Tibial artery (tissue), 4 donors: ENCODE results near the gene EVC2.

Source experiments
- DNase-seq, 2 donors: peaks; one replicate each; pipeline ENCODE4 v3.0.0-alpha.2; 2019
- H3K27ac ChIP-seq, 2 donors: fragments of 200-600 bp; sonication (generic) in 1 of 2; 1 replicate in 1 of 2; 2 replicates in 1 of 2; pipeline ENCODE4 v1.5.1; 2018 to 2019; ENCODE audit warnings: mild to moderate bottlenecking in 1 of 2
- H3K27me3 ChIP-seq, 2 donors: fragments of 200-600 bp; sonication (generic) in 1 of 2; one replicate each; pipeline versions ENCODE4 v1.5.1 to v1.6.0; 2016 to 2019
- H3K36me3 ChIP-seq, 3 donors: fragments of 200-600 bp; sonication (generic) in 2 of 3; one replicate each; pipeline ENCODE4 v1.5.1; 2016 to 2019; ENCODE audit warnings: mild to moderate bottlenecking in 2 of 3
- H3K4me1 ChIP-seq, 4 donors: fragments of 200-600 bp; sonication (generic) in 2 of 4; 1 replicate in 3 of 4; 2 replicates in 1 of 4; pipeline ENCODE4 v1.5.1; 2016 to 2019
- H3K4me3 ChIP-seq, 2 donors: fragments of 200-600 bp; sonication (generic) in 1 of 2; 1 replicate in 1 of 2; 2 replicates in 1 of 2; pipeline ENCODE4 v1.5.1; 2018 to 2019; ENCODE audit warnings: mild to moderate bottlenecking in 2 of 2
- H3K9me3 ChIP-seq, 3 donors: fragments of 200-600 bp; sonication (generic) in 1 of 3; one replicate each; pipeline ENCODE4 v1.5.1; 2016 to 2019
- intact Hi-C: fragments of 100-400 bp; cut with DNase I; formaldehyde crosslinking; loops from one replicate; pipeline ENCODE4 v1.15.0; 2023; ENCODE audit warnings: low total_unique reads
- TF ChIP-seq, protein P1 (sequence below), 2 experiments: fragments of 200-600 bp in 1 of 2; fragments of 450-650 bp in 1 of 2; IDR thresholded peaks; one replicate each; pipeline ENCODE4 v1.5.1; 2017 to 2019; ENCODE audit warnings: antibody characterized with exemption in 2 of 2, mild to moderate bottlenecking in 1 of 2, moderate library complexity in 1 of 2

Gene EVC2

GRCh38 chr4:5532100-5532499, 176.3 kb downstream of the EVC2 start:
- Histone ChIP-seq H3K4me3 (no peak overlapping the region), H3K27ac (no peak overlapping the region), H3K36me3 (peaks cover 28 to 68% (median 55%) of the 10 kb centered on the region in 3 donors), H3K27me3 (no peaks in the 10 kb centered on the region), H3K4me1 (no peaks in the 10 kb centered on the region), H3K9me3 (no peaks in the 10 kb centered on the region)
- TF ChIP-seq, protein P1, sequence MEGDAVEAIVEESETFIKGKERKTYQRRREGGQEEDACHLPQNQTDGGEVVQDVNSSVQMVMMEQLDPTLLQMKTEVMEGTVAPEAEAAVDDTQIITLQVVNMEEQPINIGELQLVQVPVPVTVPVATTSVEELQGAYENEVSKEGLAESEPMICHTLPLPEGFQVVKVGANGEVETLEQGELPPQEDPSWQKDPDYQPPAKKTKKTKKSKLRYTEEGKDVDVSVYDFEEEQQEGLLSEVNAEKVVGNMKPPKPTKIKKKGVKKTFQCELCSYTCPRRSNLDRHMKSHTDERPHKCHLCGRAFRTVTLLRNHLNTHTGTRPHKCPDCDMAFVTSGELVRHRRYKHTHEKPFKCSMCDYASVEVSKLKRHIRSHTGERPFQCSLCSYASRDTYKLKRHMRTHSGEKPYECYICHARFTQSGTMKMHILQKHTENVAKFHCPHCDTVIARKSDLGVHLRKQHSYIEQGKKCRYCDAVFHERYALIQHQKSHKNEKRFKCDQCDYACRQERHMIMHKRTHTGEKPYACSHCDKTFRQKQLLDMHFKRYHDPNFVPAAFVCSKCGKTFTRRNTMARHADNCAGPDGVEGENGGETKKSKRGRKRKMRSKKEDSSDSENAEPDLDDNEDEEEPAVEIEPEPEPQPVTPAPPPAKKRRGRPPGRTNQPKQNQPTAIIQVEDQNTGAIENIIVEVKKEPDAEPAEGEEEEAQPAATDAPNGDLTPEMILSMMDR (IDR thresholded peaks at IDR 0.05): no peak
- no peak for DNase-seq
- intact Hi-C loops: no loop called here

GRCh38 chr4:5528031-5528436, 180.3 kb downstream of the EVC2 start:
- Histone ChIP-seq H3K27me3 (no peaks in the 10 kb centered on the region), H3K9me3 (no peaks in the 10 kb centered on the region), H3K36me3 (peaks cover 21 to 46% (median 31%) of the 10 kb centered on the region in 3 donors), H3K27ac (no peak overlapping the region), H3K4me1 (peaks cover 0 to 6% (median 2%) of the 10 kb centered on the region in 4 donors), H3K4me3 (no peak overlapping the region)
- TF ChIP-seq, protein P1 (IDR thresholded peaks at IDR 0.05): no peak
- DNase-seq: no peak
- intact Hi-C loops: no loop called here

DNA sequence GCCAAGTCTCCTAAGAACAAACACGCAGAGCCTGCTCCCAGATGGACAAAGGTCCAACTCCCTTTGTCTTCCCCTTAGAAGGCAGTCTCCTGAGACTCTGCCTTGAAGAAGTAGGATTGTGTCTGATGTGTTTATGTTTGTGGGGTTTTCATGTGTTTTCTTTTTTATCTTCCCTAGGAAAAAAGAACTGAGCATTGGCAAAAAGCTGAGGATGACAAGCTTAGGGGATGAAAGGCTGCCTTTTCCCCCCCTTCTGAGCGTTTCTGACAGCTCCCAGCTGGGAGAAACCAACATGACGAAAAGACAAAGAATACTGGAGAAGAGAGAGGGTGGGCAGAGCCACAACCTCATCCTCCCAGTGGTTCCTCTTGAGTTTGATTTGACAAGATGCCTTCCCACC, 181.1 kb downstream of the EVC2 start:
- TF ChIP-seq, protein P1 (IDR thresholded peaks at IDR 0.05): no peak
- DNase-seq: no peak
- no peak overlapping the region for H3K27ac ChIP-seq
- H3K4me3 ChIP-seq: no peak overlapping the region
- intact Hi-C loops: no loop called here
- H3K4me1 ChIP-seq: peaks cover 0 to 6% (median 2%) of the 10 kb centered on the region in 4 donors
- no peaks in the 10 kb centered on the region for H3K27me3 ChIP-seq
- H3K9me3 ChIP-seq: no peaks in the 10 kb centered on the region
- H3K36me3 ChIP-seq: peaks cover 13 to 40% (median 23%) of the 10 kb centered on the region in 3 donors

- no peak for DNase-seq
- peaks cover 8 to 30% (median 17%) of the 10 kb centered on the region in 3 donors for H3K36me3 ChIP-seq
- no peak overlapping the region for H3K27ac ChIP-seq
- peaks cover 0 to 6% (median 2%) of the 10 kb centered on the region in 4 donors for H3K4me1 ChIP-seq
- no peak overlapping the region for H3K4me3 ChIP-seq
- no peaks in the 10 kb centered on the region for H3K9me3 ChIP-seq
- H3K27me3 ChIP-seq: no peaks in the 10 kb centered on the region
- TF ChIP-seq, protein P1 (IDR thresholded peaks at IDR 0.05): no peak
- intact Hi-C loops: no loop called here
Measured at GRCh38 chr4:5526080-5526846, 182.1 kb downstream of the EVC2 start.

- TF ChIP-seq, protein P1 (IDR thresholded peaks at IDR 0.05): no peak
- no peak overlapping the region for H3K27ac ChIP-seq
Measured at GRCh38 chr4:5524446-5525299, 183.7 kb downstream of the EVC2 start.

More at GRCh38 chr4:5524446-5525299, 183.7 kb downstream of the EVC2 start:
- DNase-seq: no peak
- intact Hi-C loops: no loop called here
- Histone ChIP-seq H3K4me1 (peaks cover 0 to 6% (median 2%) of the 10 kb centered on the region in 4 donors), H3K9me3 (no peaks in the 10 kb centered on the region), H3K36me3 (peaks cover under 1 to 14% (median 1%) of the 10 kb centered on the region in 3 donors), H3K4me3 (no peak overlapping the region), H3K27me3 (no peaks in the 10 kb centered on the region)
